Measurements from ENCODE around the gene NCOA6.
A peak's percentile ranks its signal among the peaks of the same experiment; 100 is the strongest.

NCOA6 gene

DNA sequence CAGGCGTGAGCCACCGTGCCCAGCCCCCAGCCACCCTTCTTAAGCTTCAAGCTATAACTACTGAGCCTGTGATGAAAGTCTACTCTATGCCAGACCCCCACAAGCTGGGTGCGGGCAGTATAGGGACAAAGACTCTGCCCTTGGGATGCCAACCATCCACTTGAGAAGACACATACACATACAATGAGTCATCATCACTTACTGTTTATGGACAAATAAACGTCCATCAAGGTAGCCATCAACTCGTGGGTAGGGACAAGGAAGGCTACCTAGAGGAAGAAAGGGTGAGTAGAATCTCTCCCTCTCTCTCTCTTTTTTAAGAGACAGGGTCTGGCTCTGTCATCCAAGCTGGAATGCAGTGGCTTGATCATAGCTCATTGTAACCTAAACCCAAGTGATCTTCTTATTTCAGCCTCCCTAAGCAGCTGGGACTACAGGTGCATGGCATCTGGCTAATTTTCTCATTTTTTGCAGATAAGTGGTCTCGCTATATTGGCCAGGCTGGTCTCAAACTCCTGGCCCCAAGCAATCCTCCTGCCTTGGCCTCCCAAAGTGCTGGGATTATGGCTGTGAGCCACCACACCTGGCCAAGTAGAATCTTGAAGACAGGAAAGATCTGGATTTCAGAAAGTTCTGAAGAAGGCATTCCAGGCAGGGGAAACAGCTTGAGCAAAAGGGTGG, 123.9 kb downstream of the NCOA6 start:
- no peak for DNase-seq

DNA sequence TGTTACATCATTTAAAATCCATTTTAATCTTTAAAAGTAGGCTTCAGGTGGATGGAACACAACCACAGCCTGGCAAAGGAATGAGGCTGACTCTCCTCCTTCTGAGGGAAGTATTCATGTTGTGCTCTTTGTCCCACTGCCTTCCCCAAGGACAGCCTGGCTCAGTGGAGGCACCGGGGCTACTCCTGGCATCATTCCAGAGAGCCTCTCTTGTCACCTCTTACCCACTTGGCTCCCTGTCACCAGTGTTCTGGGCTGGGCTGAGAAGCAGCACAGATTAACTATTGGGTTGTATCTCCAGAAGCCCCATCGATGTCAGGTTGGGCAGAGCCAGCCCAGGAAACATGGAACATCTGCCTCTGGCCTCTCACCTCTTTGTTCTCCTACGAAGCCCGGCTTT, 132.0 kb downstream of the NCOA6 start:
- no peak for DNase-seq

DNA sequence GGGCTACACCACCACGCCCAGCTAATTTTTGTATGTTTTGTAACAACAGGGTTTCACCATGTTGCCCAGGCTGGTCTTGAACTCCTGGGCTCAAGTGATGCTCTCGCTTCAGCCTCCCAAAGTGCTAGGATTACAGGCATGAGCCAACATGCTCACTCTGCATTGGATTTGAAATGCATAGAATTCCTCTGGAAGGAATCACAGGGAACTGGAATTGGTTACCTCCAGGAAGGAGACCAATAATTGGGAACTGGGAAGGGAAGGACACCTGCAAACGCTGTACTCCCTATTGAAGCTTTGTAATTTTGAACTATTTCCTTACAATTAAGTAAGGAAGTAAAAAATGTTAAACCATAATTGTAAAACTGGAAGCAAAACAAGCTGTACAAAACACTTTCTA, 133.6 kb downstream of the NCOA6 start:
- DNase-seq: no peak

DNA sequence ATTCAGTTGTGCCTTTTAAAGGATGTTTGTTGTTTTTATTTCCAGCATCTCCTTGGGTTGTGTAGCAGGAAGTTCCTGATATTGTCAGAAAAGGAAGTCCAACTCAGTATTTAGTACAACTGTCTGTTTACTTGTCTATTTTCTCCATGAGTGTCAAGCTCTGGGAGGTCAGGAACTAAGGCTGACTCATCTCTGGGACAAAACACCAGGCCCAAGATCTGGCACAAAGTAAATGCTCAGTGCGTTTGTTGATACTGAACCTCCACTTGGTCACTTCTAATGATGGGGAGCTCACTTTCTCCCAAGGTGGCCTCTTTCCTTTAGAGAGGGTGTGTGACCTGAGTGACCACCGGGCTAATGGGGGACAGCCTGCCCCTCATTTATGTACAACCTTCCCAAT, 136.0 kb downstream of the NCOA6 start:
- DNase-seq: no peak

DNA sequence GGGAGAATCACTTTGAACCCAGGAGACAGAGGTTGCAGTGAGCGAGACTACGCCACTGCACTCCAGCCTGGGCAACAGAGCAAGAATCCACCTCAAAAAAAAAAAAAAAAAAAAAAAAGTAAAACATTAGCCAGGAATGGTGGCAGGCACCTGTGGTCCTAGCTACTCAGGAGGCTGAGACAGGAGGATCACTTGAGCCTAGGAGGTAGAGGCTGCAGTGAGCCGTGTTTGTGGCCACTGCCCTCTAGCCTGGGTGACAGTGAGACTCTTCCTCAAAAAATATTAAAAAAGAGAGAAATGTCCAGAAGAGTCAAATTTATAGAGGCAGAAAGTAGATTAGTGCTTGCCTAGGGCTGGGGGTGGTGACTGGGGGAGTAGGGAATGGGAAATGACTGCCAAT, 141.8 kb downstream of the NCOA6 start:
- DNase-seq: no peak

DNA sequence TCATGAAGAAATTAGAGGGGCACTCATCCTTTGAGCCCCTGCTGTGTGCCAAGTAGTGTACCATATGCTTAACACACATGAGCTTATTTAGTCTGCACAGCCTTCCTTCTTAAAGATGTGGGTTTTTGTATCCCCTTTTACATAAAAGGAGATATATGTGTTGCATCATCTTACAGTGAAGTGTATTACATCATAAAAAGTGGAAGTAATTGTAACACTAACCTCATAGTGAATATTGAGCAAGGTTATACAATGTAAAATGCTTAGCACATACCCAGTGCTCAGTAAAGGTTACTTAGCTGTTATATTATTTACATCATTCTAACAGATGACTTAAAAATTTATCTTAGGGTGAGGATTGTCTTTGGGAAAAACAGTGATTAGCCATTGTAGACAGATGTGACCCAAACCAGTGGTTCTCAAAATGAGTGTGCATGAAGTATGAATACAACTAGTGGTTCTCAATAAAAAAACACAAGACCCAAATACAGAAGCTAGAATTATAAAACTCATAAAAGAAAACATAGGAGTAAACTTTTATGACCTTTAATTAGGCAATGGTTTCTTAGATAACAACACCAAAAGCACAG, 144.8 kb downstream of the NCOA6 start:
- DNase-seq: no peak

DNA sequence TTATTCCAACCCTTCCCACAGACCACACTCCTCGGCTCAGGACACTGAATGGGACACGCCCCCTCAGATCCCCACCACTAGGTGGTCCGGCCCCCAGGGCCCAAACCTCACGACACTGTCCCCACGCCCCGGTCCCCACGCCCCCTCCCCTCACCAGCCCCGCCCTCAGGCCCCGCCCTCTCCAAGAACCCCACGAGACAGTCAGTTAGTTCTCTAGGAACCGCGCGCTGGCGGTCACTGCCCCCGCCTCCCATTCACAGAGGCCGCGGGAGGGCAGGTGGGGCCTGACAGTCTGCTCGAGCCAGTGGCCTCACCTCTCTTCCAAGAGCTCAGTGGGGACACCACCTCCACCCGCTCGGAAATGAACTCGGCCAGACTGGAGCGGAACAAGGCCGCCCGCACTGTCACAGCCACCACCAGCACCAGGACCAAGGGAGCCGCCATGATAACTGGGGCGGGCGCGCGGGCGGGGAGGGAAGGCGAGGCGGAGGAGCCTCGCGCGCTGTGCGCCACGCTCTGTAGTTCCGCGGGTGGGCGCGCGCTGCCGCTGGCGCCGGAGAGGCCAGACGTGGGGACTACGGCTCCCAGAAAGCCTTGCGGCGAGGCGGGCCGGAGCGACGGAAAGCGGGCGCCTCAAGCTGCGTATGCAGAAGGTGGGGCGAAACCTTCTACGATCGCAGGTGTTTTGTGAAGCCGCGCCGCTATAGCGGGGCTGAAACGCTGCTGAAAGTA, 148.6 kb downstream of the NCOA6 start, which contains the start of gene PIGU:
PIGU (minus strand) TSS at position 451 of the 732 bp plus-strand sequence; CDS start at position 444, 7 bp downstream.
- peak; percentile 67 for DNase-seq

DNA sequence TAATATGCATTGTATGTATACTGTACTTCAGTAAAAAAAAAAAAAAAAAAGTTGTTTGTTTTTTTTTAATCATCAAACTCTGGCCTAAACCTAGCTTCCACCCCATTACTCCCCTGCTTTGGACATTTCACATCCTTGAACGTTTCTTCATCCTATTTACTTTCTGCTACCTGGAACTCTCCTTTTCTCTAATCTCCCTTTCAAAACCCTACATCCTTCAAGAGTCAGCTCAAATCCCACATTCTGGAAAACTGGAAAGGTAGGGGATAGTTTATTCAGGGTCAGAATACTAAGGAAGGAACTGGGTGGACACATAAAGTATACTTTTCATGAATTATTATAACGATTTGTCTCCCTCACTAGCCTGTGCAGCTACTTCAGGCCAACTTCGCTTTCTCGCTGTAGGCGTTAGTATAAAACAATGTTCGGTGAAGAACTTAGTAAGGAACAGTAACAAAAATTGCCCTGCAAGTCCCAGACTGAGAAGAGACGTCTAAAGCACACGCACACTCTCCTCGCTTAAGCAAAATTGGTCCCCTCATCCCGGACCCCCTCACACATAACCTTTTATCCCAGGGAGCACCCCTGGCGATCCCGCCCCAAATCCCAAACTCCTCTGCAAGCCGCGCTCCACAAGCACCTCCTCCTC, 149.3 kb downstream of the NCOA6 start:
- no peak for DNase-seq

DNA sequence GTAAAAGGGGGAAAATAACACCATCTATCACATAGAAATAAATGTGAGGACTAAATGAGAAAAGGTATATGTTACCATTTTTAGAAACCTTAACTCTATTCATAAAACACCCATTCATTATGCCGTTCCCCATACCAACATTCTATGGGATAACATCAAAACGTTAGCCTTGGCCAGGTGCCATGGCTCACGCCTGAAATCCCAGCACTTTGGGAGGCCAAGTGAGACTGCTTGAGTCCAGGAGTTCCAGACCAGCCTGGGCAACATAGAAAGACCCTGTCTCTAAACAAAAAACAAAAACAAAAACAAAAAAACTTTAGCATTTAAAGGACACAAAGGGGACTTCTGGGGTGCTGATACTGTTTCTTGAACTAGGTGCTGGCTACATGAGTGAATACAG, 149.9 kb downstream of the NCOA6 start:
- no peak for DNase-seq

DNA sequence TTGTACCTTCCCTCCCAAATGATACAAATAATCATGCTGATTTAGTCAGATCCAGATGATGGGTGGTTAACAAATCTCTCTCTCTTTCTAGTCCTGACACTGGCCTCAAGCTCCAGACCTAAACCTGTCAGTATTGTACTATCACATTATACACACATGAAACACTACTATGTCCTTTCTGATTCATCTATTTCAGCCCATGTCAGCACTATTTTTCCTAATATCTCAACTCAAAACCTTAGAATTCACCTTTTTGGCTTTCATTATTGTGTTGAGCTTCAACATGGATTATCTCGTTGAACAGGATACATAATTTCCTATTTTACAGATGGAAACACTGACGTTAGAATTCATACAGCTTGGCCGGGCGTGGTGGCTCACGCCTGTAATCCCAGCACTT, 152.0 kb downstream of the NCOA6 start:
- DNase-seq: no peak

DNA sequence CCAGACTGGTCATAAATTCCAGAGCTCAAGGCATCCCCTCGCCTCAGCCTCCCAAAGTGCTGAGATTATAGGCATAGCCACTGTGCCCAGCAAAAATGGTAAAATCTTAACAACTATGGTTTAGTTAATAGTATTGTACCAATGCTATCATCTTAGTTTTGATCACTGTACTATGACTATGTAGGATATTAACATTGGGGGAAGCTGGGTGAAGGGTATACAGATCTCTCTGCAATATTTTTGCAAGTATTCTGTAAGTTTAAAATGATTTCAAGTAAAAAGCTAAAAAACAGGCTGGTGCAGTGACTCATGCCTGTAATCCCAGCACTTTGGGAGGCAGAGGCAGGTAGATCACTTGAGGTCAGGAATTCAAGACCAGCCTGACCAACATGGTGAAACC, 156.4 kb downstream of the NCOA6 start:
- DNase-seq: no peak
